Measurements from ENCODE around the gene GBGT1.

GRCh38 chr9:133140174-133140505, 23.6 kb downstream of the GBGT1 start:
- TF ChIP-seq, protein P1, sequence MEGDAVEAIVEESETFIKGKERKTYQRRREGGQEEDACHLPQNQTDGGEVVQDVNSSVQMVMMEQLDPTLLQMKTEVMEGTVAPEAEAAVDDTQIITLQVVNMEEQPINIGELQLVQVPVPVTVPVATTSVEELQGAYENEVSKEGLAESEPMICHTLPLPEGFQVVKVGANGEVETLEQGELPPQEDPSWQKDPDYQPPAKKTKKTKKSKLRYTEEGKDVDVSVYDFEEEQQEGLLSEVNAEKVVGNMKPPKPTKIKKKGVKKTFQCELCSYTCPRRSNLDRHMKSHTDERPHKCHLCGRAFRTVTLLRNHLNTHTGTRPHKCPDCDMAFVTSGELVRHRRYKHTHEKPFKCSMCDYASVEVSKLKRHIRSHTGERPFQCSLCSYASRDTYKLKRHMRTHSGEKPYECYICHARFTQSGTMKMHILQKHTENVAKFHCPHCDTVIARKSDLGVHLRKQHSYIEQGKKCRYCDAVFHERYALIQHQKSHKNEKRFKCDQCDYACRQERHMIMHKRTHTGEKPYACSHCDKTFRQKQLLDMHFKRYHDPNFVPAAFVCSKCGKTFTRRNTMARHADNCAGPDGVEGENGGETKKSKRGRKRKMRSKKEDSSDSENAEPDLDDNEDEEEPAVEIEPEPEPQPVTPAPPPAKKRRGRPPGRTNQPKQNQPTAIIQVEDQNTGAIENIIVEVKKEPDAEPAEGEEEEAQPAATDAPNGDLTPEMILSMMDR (conservative IDR thresholded peaks at IDR 0.05; ENCODE audit: low read depth, low read length), result no peak
- TF ChIP-seq, protein P2, sequence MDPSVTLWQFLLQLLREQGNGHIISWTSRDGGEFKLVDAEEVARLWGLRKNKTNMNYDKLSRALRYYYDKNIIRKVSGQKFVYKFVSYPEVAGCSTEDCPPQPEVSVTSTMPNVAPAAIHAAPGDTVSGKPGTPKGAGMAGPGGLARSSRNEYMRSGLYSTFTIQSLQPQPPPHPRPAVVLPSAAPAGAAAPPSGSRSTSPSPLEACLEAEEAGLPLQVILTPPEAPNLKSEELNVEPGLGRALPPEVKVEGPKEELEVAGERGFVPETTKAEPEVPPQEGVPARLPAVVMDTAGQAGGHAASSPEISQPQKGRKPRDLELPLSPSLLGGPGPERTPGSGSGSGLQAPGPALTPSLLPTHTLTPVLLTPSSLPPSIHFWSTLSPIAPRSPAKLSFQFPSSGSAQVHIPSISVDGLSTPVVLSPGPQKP (IDR thresholded peaks at IDR 0.05; ENCODE audit: borderline replicate concordance, low read depth, low read length), result no peak
- TF ChIP-seq CEBPB (IDR thresholded peaks at IDR 0.05; ENCODE audit: low read depth, low read length), result no peak
- TF ChIP-seq POLR2A (IDR thresholded peaks at IDR 0.05; ENCODE audit: low read depth, low read length), result no peak
- no peak for TF ChIP-seq MXI1 (IDR thresholded peaks at IDR 0.05; ENCODE audit: borderline replicate concordance, low read depth, low read length)
- no peak for TF ChIP-seq BHLHE40 (IDR thresholded peaks at IDR 0.05; ENCODE audit: low read depth, low read length)
- no peak for TF ChIP-seq USF2 (IDR thresholded peaks at IDR 0.05; ENCODE audit: low read depth, low read length)
- no peak for TF ChIP-seq SMC3 (IDR thresholded peaks at IDR 0.05; ENCODE audit: low read depth, low read length)
- TF ChIP-seq RFX5 (IDR thresholded peaks at IDR 0.05; ENCODE audit: low read depth, low read length), result no peak
